ENCODE data around the gene RPGRIP1L.

GRCh38 chr16:53600616-53601015, 103.0 kb downstream of the RPGRIP1L start:
- no peak for TF ChIP-seq CTCF (IDR thresholded peaks at IDR 0.05)
- no peak for TF ChIP-seq RORB (CRISPR knock-in tag; IDR thresholded peaks at IDR 0.05)
- TF ChIP-seq IRF1 (CRISPR knock-in tag; IDR thresholded peaks at IDR 0.05): no peak
- TF ChIP-seq ATF3 (CRISPR knock-in tag; conservative IDR thresholded peaks at IDR 0.05): no peak
- TF ChIP-seq ESRRA (CRISPR knock-in tag; IDR thresholded peaks at IDR 0.05; ENCODE audit: borderline replicate concordance): no peak
- no peak for TF ChIP-seq MXD4 (CRISPR knock-in tag; IDR thresholded peaks at IDR 0.05; ENCODE audit: borderline replicate concordance)
- no peak for TF ChIP-seq E2F4 (CRISPR knock-in tag; IDR thresholded peaks at IDR 0.05; ENCODE audit: borderline replicate concordance, low read depth)
- TF ChIP-seq, protein P1, sequence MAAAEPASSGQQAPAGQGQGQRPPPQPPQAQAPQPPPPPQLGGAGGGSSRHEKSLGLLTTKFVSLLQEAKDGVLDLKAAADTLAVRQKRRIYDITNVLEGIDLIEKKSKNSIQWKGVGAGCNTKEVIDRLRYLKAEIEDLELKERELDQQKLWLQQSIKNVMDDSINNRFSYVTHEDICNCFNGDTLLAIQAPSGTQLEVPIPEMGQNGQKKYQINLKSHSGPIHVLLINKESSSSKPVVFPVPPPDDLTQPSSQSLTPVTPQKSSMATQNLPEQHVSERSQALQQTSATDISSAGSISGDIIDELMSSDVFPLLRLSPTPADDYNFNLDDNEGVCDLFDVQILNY (CRISPR knock-in tag; IDR thresholded peaks at IDR 0.05): no peak
- no peak for TF ChIP-seq TCF7 (CRISPR knock-in tag; IDR thresholded peaks at IDR 0.05; ENCODE audit: low read depth)
- no peak for TF ChIP-seq TP53 (CRISPR knock-in tag; IDR thresholded peaks at IDR 0.05)
- TF ChIP-seq HMGXB4 (CRISPR knock-in tag; IDR thresholded peaks at IDR 0.05): no peak
- TF ChIP-seq SMAD3 (CRISPR knock-in tag; IDR thresholded peaks at IDR 0.05; ENCODE audit: borderline replicate concordance): no peak
- TF ChIP-seq, protein P2, sequence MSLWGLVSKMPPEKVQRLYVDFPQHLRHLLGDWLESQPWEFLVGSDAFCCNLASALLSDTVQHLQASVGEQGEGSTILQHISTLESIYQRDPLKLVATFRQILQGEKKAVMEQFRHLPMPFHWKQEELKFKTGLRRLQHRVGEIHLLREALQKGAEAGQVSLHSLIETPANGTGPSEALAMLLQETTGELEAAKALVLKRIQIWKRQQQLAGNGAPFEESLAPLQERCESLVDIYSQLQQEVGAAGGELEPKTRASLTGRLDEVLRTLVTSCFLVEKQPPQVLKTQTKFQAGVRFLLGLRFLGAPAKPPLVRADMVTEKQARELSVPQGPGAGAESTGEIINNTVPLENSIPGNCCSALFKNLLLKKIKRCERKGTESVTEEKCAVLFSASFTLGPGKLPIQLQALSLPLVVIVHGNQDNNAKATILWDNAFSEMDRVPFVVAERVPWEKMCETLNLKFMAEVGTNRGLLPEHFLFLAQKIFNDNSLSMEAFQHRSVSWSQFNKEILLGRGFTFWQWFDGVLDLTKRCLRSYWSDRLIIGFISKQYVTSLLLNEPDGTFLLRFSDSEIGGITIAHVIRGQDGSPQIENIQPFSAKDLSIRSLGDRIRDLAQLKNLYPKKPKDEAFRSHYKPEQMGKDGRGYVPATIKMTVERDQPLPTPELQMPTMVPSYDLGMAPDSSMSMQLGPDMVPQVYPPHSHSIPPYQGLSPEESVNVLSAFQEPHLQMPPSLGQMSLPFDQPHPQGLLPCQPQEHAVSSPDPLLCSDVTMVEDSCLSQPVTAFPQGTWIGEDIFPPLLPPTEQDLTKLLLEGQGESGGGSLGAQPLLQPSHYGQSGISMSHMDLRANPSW (CRISPR knock-in tag; conservative IDR thresholded peaks at IDR 0.05; ENCODE audit: low read depth): no peak
- TF ChIP-seq FOXP1 (CRISPR knock-in tag; IDR thresholded peaks at IDR 0.05; ENCODE audit: borderline replicate concordance): no peak

Data from WTC11 (cell line).